BE2C (cell line): ENCODE results near the gene PKMYT1.
A peak's percentile ranks its signal among the peaks of the same experiment; 100 is the strongest.
"Not testable (repeated sequence)": the region's sequence is repeated elsewhere in the genome, so short reads cannot be mapped to it uniquely, and the experiment has no call there.

ENCODE experiments used
- DNase-seq: peaks from one replicate; pipeline ENCODE4 v3.0.0-alpha.2; 2020
- H3K27me3 ChIP-seq: fragments of 250-450 bp; sonication (Bioruptor Pico); 2 replicates; pipeline ENCODE4 v1.5.1; 2020; ENCODE audit warnings: mild to moderate bottlenecking
- H3K36me3 ChIP-seq: fragments of 250-450 bp; sonication (Bioruptor Pico); 2 replicates; pipeline ENCODE4 v1.5.1; 2020; ENCODE audit warnings: mild to moderate bottlenecking
- H3K4me1 ChIP-seq: fragments of 250-450 bp; sonication (Bioruptor Pico); 2 replicates; pipeline ENCODE4 v1.5.1; 2020
- H3K4me3 ChIP-seq: 2 replicates; pipeline ENCODE4 v1.5.1; 2011; ENCODE audit warnings: low read depth, low read length
- H3K9me3 ChIP-seq: fragments of 250-450 bp; sonication (Bioruptor Pico); 2 replicates; pipeline ENCODE4 v1.5.1; 2020
- TF ChIP-seq, protein P1 (sequence below): IDR thresholded peaks from 2 replicates; pipeline ENCODE4 v1.5.1; 2012; ENCODE audit warnings: mild to moderate bottlenecking, low read depth, low read length

Gene PKMYT1

DNA sequence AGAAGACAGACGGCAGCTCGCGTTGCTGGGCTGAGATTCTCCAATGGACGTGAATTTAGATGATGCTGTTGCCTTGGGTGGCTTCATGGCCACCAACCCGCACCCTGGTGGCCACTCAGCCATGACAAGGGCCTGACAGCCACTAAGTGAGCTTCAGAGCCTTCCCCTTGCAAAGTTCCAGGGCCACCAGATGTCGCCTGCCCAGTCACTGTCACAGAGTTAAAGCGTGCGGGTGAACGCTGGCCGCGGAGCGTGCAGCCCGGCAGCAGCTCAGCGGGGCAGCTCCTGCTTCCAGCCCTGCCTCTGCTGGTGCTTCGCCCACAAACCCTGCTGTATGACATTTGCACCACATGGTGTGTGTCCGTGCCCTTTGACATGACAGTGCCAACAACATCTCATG is 29.5 kb downstream of the PKMYT1 start:
- H3K27me3 ChIP-seq: no peaks in the 10 kb centered on the region
- no peaks in the 10 kb centered on the region for H3K36me3 ChIP-seq
- H3K4me1 ChIP-seq: no peaks in the 10 kb centered on the region
- no peak overlapping the region for H3K4me3 ChIP-seq
- TF ChIP-seq, protein P1, sequence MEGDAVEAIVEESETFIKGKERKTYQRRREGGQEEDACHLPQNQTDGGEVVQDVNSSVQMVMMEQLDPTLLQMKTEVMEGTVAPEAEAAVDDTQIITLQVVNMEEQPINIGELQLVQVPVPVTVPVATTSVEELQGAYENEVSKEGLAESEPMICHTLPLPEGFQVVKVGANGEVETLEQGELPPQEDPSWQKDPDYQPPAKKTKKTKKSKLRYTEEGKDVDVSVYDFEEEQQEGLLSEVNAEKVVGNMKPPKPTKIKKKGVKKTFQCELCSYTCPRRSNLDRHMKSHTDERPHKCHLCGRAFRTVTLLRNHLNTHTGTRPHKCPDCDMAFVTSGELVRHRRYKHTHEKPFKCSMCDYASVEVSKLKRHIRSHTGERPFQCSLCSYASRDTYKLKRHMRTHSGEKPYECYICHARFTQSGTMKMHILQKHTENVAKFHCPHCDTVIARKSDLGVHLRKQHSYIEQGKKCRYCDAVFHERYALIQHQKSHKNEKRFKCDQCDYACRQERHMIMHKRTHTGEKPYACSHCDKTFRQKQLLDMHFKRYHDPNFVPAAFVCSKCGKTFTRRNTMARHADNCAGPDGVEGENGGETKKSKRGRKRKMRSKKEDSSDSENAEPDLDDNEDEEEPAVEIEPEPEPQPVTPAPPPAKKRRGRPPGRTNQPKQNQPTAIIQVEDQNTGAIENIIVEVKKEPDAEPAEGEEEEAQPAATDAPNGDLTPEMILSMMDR: 0 out of 2 replicates have a peak, but pooled peaks have one; percentile 6
- peak; percentile 50 for DNase-seq
- H3K9me3 ChIP-seq: no peaks in the 10 kb centered on the region; the same call in 1 of the 2 replicates

- Histone ChIP-seq H3K36me3 (no peaks in the 10 kb centered on the region), H3K4me1 (no peaks in the 10 kb centered on the region), H3K4me3 (no peak overlapping the region), H3K27me3 (no peaks in the 10 kb centered on the region), H3K9me3 (no peaks in the 10 kb centered on the region; the same call in 1 of the 2 replicates)
- DNase-seq: no peak
- TF ChIP-seq, protein P1: no peak
Observed at GRCh38 chr16:2950353-2950724, 29.9 kb downstream of the PKMYT1 start.

GRCh38 chr16:2949705-2950352 is 30.4 kb downstream of the PKMYT1 start:
- H3K9me3 ChIP-seq: no peaks in the 10 kb centered on the region; the same call in 1 of the 2 replicates
- TF ChIP-seq, protein P1: no peak
- H3K36me3 ChIP-seq: no peaks in the 10 kb centered on the region
- DNase-seq: no peak
- H3K4me3 ChIP-seq: no peak overlapping the region
- no peaks in the 10 kb centered on the region for H3K4me1 ChIP-seq
- H3K27me3 ChIP-seq: no peaks in the 10 kb centered on the region

- DNase-seq: no peak
- no peaks in the 10 kb centered on the region; the same call in 1 of the 2 replicates for H3K9me3 ChIP-seq
- H3K27me3 ChIP-seq: no peaks in the 10 kb centered on the region
- TF ChIP-seq, protein P1: no peak
- no peaks in the 10 kb centered on the region for H3K36me3 ChIP-seq
- no peak overlapping the region for H3K4me3 ChIP-seq
- no peaks in the 10 kb centered on the region for H3K4me1 ChIP-seq
Observed at GRCh38 chr16:2948807-2949704, 31.2 kb downstream of the PKMYT1 start.

DNA sequence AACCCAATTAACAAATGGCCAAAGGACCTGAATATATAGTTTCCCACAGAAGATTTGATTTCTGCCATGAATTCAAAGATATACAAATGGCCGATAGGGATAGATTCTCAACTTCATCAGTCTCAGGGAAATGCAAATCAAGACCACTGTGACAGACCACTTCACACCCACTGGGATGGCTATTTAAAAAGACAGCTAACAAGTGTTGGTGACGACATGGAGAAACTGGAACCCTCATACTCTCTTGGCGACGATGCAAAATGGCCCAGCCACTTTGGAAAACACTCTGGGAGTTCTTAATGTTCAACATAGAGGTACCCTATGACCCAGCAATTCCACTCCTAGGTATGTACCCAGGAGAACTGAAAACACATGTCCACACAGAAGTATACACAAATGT is 33.6 kb downstream of the PKMYT1 start:
- no peaks in the 10 kb centered on the region for H3K27me3 ChIP-seq
- TF ChIP-seq, protein P1: no peak
- no peaks in the 10 kb centered on the region; the same call in 1 of the 2 replicates for H3K9me3 ChIP-seq
- DNase-seq: no peak
- no peaks in the 10 kb centered on the region for H3K36me3 ChIP-seq
- no peak overlapping the region for H3K4me3 ChIP-seq
- no peaks in the 10 kb centered on the region for H3K4me1 ChIP-seq

GRCh38 chr16:2943716-2944115 is 36.5 kb downstream of the PKMYT1 start:
- not testable (repeated sequence) for DNase-seq, H3K27me3 ChIP-seq, H3K4me1 ChIP-seq, H3K9me3 ChIP-seq, H3K36me3 ChIP-seq, H3K4me3 ChIP-seq
